GM10248 (cell line): Measurements from ENCODE around the gene CXCL8.

ENCODE experiments used
- CTCF ChIA-PET: fragments of 300-600 bp; sonication (Branson Sonifier 250); formaldehyde crosslinking; extraction: SDS; loops from one replicate; lab custom pipeline; 2021; ENCODE audit warnings: antibody characterized with exemption; lab: Yijun Ruan, JAX
- POLR2A ChIA-PET: fragments of 350-650 bp; sonication (Branson Sonifier 250); formaldehyde crosslinking; extraction: SDS; loops from one replicate; lab custom pipeline; 2020; ENCODE audit warnings: antibody characterized with exemption; lab: Yijun Ruan, JAX
- DNase-seq: peaks from one replicate; pipeline ENCODE4 v3.0.0; 2012; ENCODE audit errors: extremely low spot score
- TF ChIP-seq, protein P1 (sequence below): IDR thresholded peaks from 2 replicates; pipeline ENCODE4 v1.5.1; 2012; ENCODE audit warnings: mild to moderate bottlenecking, low read depth; ENCODE audit errors: extremely low read depth, missing control alignments, control extremely low read depth

The CXCL8 gene

DNA sequence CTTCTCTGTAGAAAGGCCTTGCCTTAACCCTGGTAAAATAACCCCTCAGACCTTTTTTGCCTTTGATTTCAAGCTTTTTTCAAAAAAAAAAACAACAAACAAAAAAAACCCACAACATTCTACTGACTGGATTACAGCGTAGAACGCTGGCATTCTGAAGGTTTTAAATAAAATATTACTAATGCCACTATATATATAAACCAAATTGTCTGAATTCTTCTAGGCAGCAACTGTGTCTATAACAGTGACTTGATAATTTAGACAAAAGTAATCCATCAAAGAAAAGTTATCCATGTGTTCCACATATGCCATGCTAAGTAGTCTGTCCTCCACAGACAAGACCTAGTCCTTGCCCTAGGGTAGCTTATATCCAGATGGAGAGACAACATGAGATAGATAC, 33.6 kb upstream of the CXCL8 start:
- ChIA-PET CTCF (interaction anchor here (1.0 kb wide), 1 partner anchor 56 kb away, joined by 3 read pairs; no protein-coding TSS in a partner anchor), POLR2A (no interaction called here)
- DNase-seq = no peak
- TF ChIP-seq, protein P1, sequence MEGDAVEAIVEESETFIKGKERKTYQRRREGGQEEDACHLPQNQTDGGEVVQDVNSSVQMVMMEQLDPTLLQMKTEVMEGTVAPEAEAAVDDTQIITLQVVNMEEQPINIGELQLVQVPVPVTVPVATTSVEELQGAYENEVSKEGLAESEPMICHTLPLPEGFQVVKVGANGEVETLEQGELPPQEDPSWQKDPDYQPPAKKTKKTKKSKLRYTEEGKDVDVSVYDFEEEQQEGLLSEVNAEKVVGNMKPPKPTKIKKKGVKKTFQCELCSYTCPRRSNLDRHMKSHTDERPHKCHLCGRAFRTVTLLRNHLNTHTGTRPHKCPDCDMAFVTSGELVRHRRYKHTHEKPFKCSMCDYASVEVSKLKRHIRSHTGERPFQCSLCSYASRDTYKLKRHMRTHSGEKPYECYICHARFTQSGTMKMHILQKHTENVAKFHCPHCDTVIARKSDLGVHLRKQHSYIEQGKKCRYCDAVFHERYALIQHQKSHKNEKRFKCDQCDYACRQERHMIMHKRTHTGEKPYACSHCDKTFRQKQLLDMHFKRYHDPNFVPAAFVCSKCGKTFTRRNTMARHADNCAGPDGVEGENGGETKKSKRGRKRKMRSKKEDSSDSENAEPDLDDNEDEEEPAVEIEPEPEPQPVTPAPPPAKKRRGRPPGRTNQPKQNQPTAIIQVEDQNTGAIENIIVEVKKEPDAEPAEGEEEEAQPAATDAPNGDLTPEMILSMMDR = no peak

DNA sequence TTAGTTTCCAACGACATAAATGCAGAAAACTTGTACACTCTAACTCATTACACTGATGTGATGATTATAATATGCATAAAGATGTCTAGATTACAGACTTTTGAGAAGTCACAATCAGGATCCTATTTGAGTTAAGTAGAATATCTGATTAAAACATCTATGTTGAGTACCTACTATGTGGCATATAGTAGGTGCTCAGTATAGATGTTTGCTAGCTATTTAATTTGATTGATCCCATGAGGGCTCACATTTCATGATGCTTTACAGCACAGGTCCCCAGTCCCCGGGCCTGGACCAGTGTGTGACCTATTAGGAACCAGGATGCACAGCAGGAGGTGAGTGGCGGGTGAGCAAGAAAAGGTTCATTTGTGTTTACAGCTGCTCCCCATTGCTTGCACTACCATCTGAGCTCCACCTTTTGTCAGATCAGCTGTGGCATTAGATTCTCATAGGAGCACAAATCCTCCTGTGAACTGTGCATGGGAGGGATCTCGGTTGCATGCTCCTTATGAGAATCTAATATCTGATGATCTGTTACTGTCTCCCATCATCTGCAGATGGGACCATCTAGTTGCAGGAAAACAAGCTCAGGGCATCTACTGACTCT, 33.0 kb upstream of the CXCL8 start:
- TF ChIP-seq, protein P1 = no peak
- ChIA-PET CTCF (interaction anchor here (1.0 to 1.4 kb wide), 2 partner anchors 33 to 55 kb away, joined by 3 read pairs; no protein-coding TSS in a partner anchor), POLR2A (no interaction called here)
- no peak for DNase-seq

DNA sequence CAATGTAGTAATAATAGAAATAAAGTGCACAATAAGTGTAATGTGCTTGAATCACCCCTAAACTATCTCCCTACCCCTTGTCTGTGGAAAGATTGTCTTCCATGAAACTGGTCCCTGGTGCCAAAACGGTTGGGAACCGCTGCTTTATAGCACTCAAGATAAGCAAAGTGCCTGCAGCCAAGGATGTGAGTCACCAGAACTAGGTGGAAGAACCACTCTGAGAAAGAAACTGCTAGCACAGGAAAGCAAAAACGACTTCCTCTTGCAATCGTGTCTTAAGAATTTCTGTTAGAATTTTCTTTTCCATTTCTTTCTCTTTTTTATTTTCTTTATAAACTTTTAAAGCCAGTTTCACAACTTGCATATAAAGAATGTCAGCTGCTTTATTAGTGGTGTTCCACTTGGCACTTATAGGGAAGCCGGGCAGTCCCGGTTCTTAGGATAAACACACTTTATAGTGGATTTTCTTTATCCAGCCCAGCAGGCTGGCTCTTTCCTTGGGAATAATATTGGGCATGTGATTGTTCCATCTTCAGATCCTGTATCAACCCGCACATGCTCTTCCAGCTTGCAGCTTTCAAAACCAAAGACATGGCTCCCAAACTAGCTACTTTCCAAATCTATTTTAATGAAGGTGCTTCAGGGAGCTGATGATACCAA, 32.3 kb upstream of the CXCL8 start:
- ChIA-PET POLR2A (no interaction called here), CTCF (interaction anchor here (1.0 to 1.4 kb wide), 2 partner anchors 33 to 55 kb away, joined by 3 read pairs; no protein-coding TSS in a partner anchor)
- DNase-seq = no peak

DNA sequence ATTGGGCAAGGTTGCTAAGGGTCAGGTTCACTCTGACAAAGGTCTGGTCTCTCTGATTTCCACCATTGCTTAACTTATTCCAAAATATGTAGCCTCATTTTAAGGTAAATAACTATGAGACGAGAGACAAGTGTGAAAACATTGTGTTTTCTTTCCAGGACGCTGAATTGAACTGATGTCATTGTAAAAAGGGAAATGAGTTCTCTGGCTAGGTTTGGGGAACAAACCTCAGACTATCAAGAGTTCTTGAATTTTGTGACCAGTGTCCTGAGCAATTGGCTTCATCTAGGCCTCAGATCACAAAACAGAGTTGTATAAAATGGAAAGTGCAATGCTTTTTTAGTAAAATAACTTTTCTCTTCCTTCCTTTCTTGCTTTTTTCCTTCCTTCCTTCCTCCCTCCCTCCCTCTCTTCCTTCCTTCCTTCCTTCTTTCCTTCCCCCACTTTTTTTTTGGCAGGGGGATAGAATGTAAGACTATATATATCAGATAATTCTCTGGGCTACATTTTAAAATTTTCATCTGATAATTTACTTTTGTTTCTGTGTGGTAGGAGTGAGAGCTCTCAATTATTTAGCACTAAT, 30.8 kb upstream of the CXCL8 start:
- POLR2A ChIA-PET = no interaction called here
- no peak for DNase-seq
- TF ChIP-seq, protein P1 = no peak
- CTCF ChIA-PET = no interaction called here

More for the DNA sequence above, 32.3 kb upstream of the CXCL8 start:
- TF ChIP-seq, protein P1 = no peak

DNA sequence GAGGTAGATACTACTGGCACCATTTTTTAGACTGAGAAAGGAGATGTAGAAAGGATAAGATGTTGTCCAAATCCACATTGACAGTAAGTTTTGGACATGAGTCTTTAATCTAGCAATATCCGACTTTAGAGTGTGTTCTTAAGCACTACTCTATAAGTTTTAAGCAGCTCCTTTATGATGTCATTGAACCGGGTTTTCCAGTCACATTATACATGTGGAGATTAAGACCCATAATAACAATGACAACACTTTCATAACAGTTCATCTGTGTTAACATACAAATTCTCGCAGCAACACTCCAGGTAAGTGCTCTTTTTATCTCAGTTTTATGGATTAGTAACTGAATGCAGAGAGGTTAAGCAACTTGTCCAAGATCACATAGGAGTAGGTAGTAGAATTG, 30.3 kb upstream of the CXCL8 start:
- TF ChIP-seq, protein P1 = no peak
- no peak for DNase-seq
- ChIA-PET POLR2A (no interaction called here), CTCF (interaction anchor here (3.0 kb wide), 1 partner anchor 11 kb away, joined by 15 read pairs; no protein-coding TSS in a partner anchor)

DNA sequence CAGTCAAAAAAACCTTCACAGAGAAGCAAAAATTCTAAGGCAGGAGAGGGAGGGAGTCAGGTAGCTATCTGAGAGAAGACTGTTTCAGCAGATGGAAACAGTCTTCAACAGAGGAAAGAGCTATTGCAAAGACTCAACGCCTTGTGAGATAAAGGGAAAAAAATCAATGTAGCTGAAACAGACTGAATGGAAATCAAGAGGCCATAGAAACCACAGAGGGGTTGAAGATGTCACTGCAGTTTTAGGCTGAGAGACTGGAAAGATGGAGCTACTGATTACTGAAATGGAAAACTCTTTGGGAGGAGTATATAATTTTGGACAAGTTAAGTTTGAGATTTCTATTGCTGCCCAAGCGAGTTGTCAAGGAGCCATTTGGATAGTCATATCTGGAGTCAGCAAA, 28.4 kb upstream of the CXCL8 start:
- CTCF ChIA-PET = interaction anchor here (0.9 to 3.0 kb wide), 4 partner anchors 10 to 423 kb away, joined by 3 to 15 read pairs (median 5); no protein-coding TSS in a partner anchor
- TF ChIP-seq, protein P1 = no peak
- POLR2A ChIA-PET = no interaction called here

More for the DNA sequence above, 28.4 kb upstream of the CXCL8 start:
- DNase-seq = no peak
